ENCODE measurements around the gene CAMK1D. TPM values are rescaled to one million over a fixed set of nuclear protein-coding genes. Genes with fewer than 3 reads are reported as not detected.
A peak's percentile ranks its signal among the peaks of the same experiment; 100 is the strongest.

The CAMK1D gene
- total RNA-seq, 3 donors from 2014 or later (not counting 1 experiment from before 2014, with no cell fraction given), result 44.2 to 56.4 (median 49.7) TPM

GRCh38 chr10:12728494-12728893 is 379.1 kb downstream of the CAMK1D start:
- TF ChIP-seq, protein P1, sequence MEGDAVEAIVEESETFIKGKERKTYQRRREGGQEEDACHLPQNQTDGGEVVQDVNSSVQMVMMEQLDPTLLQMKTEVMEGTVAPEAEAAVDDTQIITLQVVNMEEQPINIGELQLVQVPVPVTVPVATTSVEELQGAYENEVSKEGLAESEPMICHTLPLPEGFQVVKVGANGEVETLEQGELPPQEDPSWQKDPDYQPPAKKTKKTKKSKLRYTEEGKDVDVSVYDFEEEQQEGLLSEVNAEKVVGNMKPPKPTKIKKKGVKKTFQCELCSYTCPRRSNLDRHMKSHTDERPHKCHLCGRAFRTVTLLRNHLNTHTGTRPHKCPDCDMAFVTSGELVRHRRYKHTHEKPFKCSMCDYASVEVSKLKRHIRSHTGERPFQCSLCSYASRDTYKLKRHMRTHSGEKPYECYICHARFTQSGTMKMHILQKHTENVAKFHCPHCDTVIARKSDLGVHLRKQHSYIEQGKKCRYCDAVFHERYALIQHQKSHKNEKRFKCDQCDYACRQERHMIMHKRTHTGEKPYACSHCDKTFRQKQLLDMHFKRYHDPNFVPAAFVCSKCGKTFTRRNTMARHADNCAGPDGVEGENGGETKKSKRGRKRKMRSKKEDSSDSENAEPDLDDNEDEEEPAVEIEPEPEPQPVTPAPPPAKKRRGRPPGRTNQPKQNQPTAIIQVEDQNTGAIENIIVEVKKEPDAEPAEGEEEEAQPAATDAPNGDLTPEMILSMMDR (IDR thresholded peaks at IDR 0.05), result no peak
- no peaks in the 10 kb centered on the region for H3K9me3 Mint-ChIP-seq
- H3K27ac ChIP-seq (ENCODE audit: low read length), result no peak overlapping the region
- no peak overlapping the region for H3K27ac Mint-ChIP-seq
- intact Hi-C loops (cut with micrococcal nuclease), result no loop called here
- H3K4me3 ChIP-seq (ENCODE audit: low read length), result no peak overlapping the region
- no peaks in the 10 kb centered on the region for H3K4me1 ChIP-seq (ENCODE audit: control insufficient read depth, insufficient read depth, low read length)
- no peaks in the 10 kb centered on the region for H3K36me3 ChIP-seq (ENCODE audit: control insufficient read depth, insufficient read depth, low read length)
- DNase-seq, result no peak
- no peaks in the 10 kb centered on the region for H3K27me3 Mint-ChIP-seq (ENCODE audit: low read depth in 2 of 2)
- WGBS (ENCODE audit: insufficient coverage), result 93% methylated on average over 12 of the region's 12 CpGs
- H3K27me3 ChIP-seq (ENCODE audit: control insufficient read depth, insufficient read depth, low read length), result no peaks in the 10 kb centered on the region
- H3K4me1 Mint-ChIP-seq, result peaks cover 0 to 4% of the 10 kb centered on the region in 2 donors
- H3K4me3 Mint-ChIP-seq, result no peak overlapping the region
- H3K9me3 ChIP-seq (ENCODE audit: control insufficient read depth, insufficient read depth, low read length), result no peaks in the 10 kb centered on the region
- ATAC-seq, result no peak
- no peaks in the 10 kb centered on the region for H3K36me3 Mint-ChIP-seq

GRCh38 chr10:12729885-12730284 is 380.5 kb downstream of the CAMK1D start:
- no peak overlapping the region for H3K4me3 Mint-ChIP-seq
- H3K36me3 Mint-ChIP-seq, result no peaks in the 10 kb centered on the region
- ATAC-seq (no peak), DNase-seq (no peak)
- intact Hi-C loops (cut with micrococcal nuclease), result no loop called here
- WGBS (ENCODE audit: insufficient coverage), result 92% methylated on average over 7 of the region's 7 CpGs
- TF ChIP-seq, protein P1 (IDR thresholded peaks at IDR 0.05), result peak; percentile 17
- H3K27me3 Mint-ChIP-seq (ENCODE audit: low read depth in 2 of 2), result no peaks in the 10 kb centered on the region
- no peaks in the 10 kb centered on the region for H3K27me3 ChIP-seq (ENCODE audit: control insufficient read depth, insufficient read depth, low read length)
- no peaks in the 10 kb centered on the region for H3K9me3 ChIP-seq (ENCODE audit: control insufficient read depth, insufficient read depth, low read length)
- no peaks in the 10 kb centered on the region for H3K36me3 ChIP-seq (ENCODE audit: control insufficient read depth, insufficient read depth, low read length)
- H3K27ac Mint-ChIP-seq, result no peak overlapping the region
- H3K27ac ChIP-seq (ENCODE audit: low read length), result no peak overlapping the region
- no peak overlapping the region for H3K4me3 ChIP-seq (ENCODE audit: low read length)
- no peaks in the 10 kb centered on the region for H3K4me1 Mint-ChIP-seq
- H3K9me3 Mint-ChIP-seq, result no peaks in the 10 kb centered on the region
- no peaks in the 10 kb centered on the region for H3K4me1 ChIP-seq (ENCODE audit: control insufficient read depth, insufficient read depth, low read length)

- Histone ChIP-seq H3K27ac (ENCODE audit: low read length) (no peak overlapping the region), H3K4me1 (ENCODE audit: control insufficient read depth, insufficient read depth, low read length) (no peaks in the 10 kb centered on the region), H3K36me3 (ENCODE audit: control insufficient read depth, insufficient read depth, low read length) (no peaks in the 10 kb centered on the region), H3K9me3 (ENCODE audit: control insufficient read depth, insufficient read depth, low read length) (no peaks in the 10 kb centered on the region), H3K4me3 (ENCODE audit: low read length) (no peak overlapping the region), H3K27me3 (ENCODE audit: control insufficient read depth, insufficient read depth, low read length) (no peaks in the 10 kb centered on the region)
- no peaks in the 10 kb centered on the region for H3K9me3 Mint-ChIP-seq
- ATAC-seq (no peak), DNase-seq (no peak)
- no peaks in the 10 kb centered on the region for H3K27me3 Mint-ChIP-seq (ENCODE audit: low read depth in 2 of 2)
- intact Hi-C loops (cut with micrococcal nuclease), result no loop called here
- H3K36me3 Mint-ChIP-seq, result no peaks in the 10 kb centered on the region
- no peak overlapping the region for H3K27ac Mint-ChIP-seq
- no peaks in the 10 kb centered on the region for H3K4me1 Mint-ChIP-seq
- TF ChIP-seq, protein P1 (IDR thresholded peaks at IDR 0.05), result no peak
- 76% methylated on average over 9 of the region's 9 CpGs for WGBS (ENCODE audit: insufficient coverage)
- H3K4me3 Mint-ChIP-seq, result no peak overlapping the region
Measured at GRCh38 chr10:12730809-12731519, 381.6 kb downstream of the CAMK1D start.

DNA sequence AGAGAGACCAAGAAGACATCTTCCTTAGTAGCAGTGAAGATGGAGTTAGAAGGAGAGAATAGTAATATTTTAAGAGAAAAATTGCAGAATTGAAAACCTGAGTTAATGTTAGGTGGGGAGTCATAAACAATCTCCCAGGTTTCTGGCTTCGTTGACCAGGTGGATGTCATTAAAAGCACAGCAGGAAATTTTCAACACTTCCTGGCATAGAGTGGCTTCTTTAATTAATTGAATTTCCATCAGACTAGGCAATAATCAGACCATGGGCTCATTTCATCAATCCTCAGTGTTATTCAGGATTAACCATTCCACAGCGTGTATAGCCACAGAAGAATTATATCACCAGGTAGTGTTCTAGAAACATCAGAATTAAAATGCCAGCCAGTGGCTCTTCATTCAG is 383.9 kb downstream of the CAMK1D start:
- WGBS (ENCODE audit: insufficient coverage), result 86% methylated on average over 2 of the region's 2 CpGs
- no peak for ATAC-seq

More for the DNA sequence above, 383.9 kb downstream of the CAMK1D start:
- Histone ChIP-seq H3K36me3 (ENCODE audit: control insufficient read depth, insufficient read depth, low read length) (no peaks in the 10 kb centered on the region), H3K27ac (ENCODE audit: low read length) (no peak overlapping the region), H3K27me3 (ENCODE audit: control insufficient read depth, insufficient read depth, low read length) (no peaks in the 10 kb centered on the region), H3K9me3 (ENCODE audit: control insufficient read depth, insufficient read depth, low read length) (no peaks in the 10 kb centered on the region), H3K4me1 (ENCODE audit: control insufficient read depth, insufficient read depth, low read length) (no peaks in the 10 kb centered on the region), H3K4me3 (ENCODE audit: low read length) (no peak overlapping the region)
- no peak overlapping the region for H3K27ac Mint-ChIP-seq
- no peaks in the 10 kb centered on the region for H3K36me3 Mint-ChIP-seq
- TF ChIP-seq, protein P1 (IDR thresholded peaks at IDR 0.05), result no peak
- intact Hi-C loops (cut with micrococcal nuclease), result no loop called here
- H3K4me1 Mint-ChIP-seq, result peaks cover 0 to 8% of the 10 kb centered on the region in 2 donors
- no peak for DNase-seq
- no peaks in the 10 kb centered on the region for H3K27me3 Mint-ChIP-seq (ENCODE audit: low read depth in 2 of 2)
- no peak overlapping the region for H3K4me3 Mint-ChIP-seq
- H3K9me3 Mint-ChIP-seq, result no peaks in the 10 kb centered on the region
